ENCODE results near the gene GPR61.

The GPR61 gene

GRCh38 chr1:109578947-109579443 is 39.3 kb downstream of the GPR61 start:
- no peak for DNase-seq

GRCh38 chr1:109579491-109579890 is 39.8 kb downstream of the GPR61 start:
- DNase-seq, result no peak

- DNase-seq, result no peak
These were observed 42.3 kb downstream of the GPR61 start for GRCh38 chr1:109582021-109582420.

GRCh38 chr1:109584766-109585165 is 45.1 kb downstream of the GPR61 start:
- no peak for DNase-seq

- no peak for DNase-seq
These were observed 46.4 kb downstream of the GPR61 start for GRCh38 chr1:109586055-109586454.

- no peak for DNase-seq
These were observed 49.5 kb downstream of the GPR61 start for GRCh38 chr1:109589177-109589576.

- DNase-seq, result no peak
These were observed 50.0 kb downstream of the GPR61 start for GRCh38 chr1:109589679-109590078.

GRCh38 chr1:109592916-109593315 is 53.2 kb downstream of the GPR61 start:
- DNase-seq, result no peak

- no peak for DNase-seq
These were observed 55.9 kb downstream of the GPR61 start for GRCh38 chr1:109595531-109595930.

All from CD4-positive, alpha-beta T cell treated with Interleukin-17A for 1 hour (primary cell).